Pancreas (tissue), 10 donors: Measurements from ENCODE around the gene FANK1. TPM values are rescaled to one million over a fixed set of nuclear protein-coding genes. Genes with fewer than 3 reads are reported as not detected.
"Not testable (repeated sequence)": the region's sequence is repeated elsewhere in the genome, so short reads cannot be mapped to it uniquely, and the experiment has no call there.

Source experiments
- ATAC-seq, 4 donors: fragments of 200-7000 bp; cut with Tn5 transposase; one replicate each; pipeline versions ENCODE4 v1.8.0 to v1.9.1; 2020; ENCODE audit warnings: mild to moderate bottlenecking in 4 of 4, moderate library complexity in 4 of 4
- DNase-seq, 6 donors: peaks; one replicate each; pipeline ENCODE4 v3.0.0-alpha.2; 2020
- FAIRE-seq: peaks from 2 replicates; lab custom pipeline; 2012; peaks lifted over from hg19 to GRCh38; lab: Jason Lieb, UNC
- H3K27ac ChIP-seq, 4 donors: fragments of 200-600 bp; sonication (generic); 1 replicate in 3 of 4; 2 replicates in 1 of 4; pipeline versions ENCODE4 v1.5.0 to v1.8.0; 2020
- H3K27me3 ChIP-seq, 4 donors: fragments of 200-600 bp; one replicate each; pipeline ENCODE4 v1.8.0; 2021
- H3K36me3 ChIP-seq, 3 donors: fragments of 200-600 bp; sonication (generic) in 1 of 3; one replicate each; pipeline versions ENCODE4 v1.5.0 to v1.8.0; 2020 to 2021
- H3K4me1 ChIP-seq, 3 donors: fragments of 200-600 bp; one replicate each; pipeline ENCODE4 v1.8.0; 2021
- H3K4me3 ChIP-seq, 4 donors: fragments of 200-600 bp; sonication (generic) in 2 of 4; one replicate each; pipeline versions ENCODE4 v1.5.0 to v1.8.0; 2020 to 2021
- H3K9me3 ChIP-seq, 4 donors: fragments of 200-600 bp; one replicate each; pipeline ENCODE4 v1.8.0; 2021
- WGBS, 2 donors: extraction: QIAGEN DNeasy Blood & Tissue Kit; methylation state at CpG; one replicate each; pipeline ENCODE4 v1.1.7; 2013; 5-methylcytosine and 5-hydroxymethylcytosine counted together
- intact Hi-C, 3 donors: fragments of 100-400 bp; cut with DNase I; formaldehyde crosslinking; loops; one replicate each; pipeline versions ENCODE4 v1.11.1 to v1.14.2; 2022
- polyA plus RNA-seq, 2 donors: library from polyadenylated mRNA; stranded (reverse); fragments of 200-250 nt; gene quantifications; one replicate each; pipeline ENCODE4 v1.2.3, GENCODE V29; 2013
- total RNA-seq, 6 donors: library from RNA; stranded (reverse); fragmentation: NEBNext Ultra II Directional in 4 of 6; extraction: Animal tissue kit (Norgen Biotek cat#: 25700) in 4 of 6; gene quantifications; one replicate each; pipeline versions ENCODE4 v1.2.1 to v1.2.4, GENCODE V29; 2021 to 2023
- TF ChIP-seq, protein P1 (sequence below), 4 donors: fragments of 200-600 bp; sonication (generic) in 3 of 4; IDR thresholded peaks; one replicate each; pipeline versions ENCODE4 v1.5.0 to v1.8.0; 2021; ENCODE audit warnings: antibody characterized with exemption in 4 of 4
- donor health status: healthy with polysubstance abuse.
- donor health status: DM: no; HTN: no; CAD: no; lungs with moderate emphysema.
- donor health status: DM: no; HTN: no; CAD: no.
- donor health status: control.
- donor health status: control.
- donor health status: Bipolar disorder and iron deficiency.
- donor health status: DM: yes; HTN: yes; CAD: no.
- donor health status: DM: no; HTN: no; CAD: no.
- donor health status: DM: no; HTN: no; CAD: no.
- donor health status: DM: yes; HTN: yes; CAD: no.

The FANK1 gene
- total and polyA plus RNA-seq, 8 donors: 1.6 to 13.2 (median 3.2) TPM

DNA sequence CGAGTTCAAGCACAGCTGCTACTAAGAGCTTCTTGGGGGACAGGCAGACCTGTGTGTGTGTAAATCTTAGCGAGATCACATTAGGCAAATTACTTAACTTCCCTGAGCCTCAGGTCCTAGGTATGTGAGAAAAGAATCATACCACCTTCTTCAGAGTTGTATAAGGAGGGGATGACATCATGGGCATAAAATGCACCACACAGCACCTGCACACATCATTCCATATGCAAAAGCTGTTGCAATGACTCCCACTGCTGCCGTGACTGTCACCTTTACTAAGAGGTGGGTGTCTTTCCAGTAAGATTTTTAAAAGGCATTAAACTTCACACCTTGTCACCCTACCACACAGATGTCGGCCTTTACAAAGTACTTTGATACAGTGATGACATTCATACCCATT is 146.0 kb downstream of the FANK1 start:
- H3K9me3 ChIP-seq: no peaks in the 10 kb centered on the region
- no peaks in the 10 kb centered on the region for H3K36me3 ChIP-seq
- DNase-seq (no peak), ATAC-seq (no peak), FAIRE-seq (no peak)
- H3K27me3 ChIP-seq: no peaks in the 10 kb centered on the region
- intact Hi-C loops: no loop called here
- WGBS, 2 donors: 60 to 61% methylated on average over 4 of the region's 4 CpGs
- H3K4me3 ChIP-seq: no peak overlapping the region
- H3K27ac ChIP-seq: peak overlapping the region in 3 of 4 donors; percentile 46 to 80 (median 62)
- peaks cover 0 to 5% (median 0%) of the 10 kb centered on the region in 3 donors for H3K4me1 ChIP-seq
- TF ChIP-seq, protein P1, sequence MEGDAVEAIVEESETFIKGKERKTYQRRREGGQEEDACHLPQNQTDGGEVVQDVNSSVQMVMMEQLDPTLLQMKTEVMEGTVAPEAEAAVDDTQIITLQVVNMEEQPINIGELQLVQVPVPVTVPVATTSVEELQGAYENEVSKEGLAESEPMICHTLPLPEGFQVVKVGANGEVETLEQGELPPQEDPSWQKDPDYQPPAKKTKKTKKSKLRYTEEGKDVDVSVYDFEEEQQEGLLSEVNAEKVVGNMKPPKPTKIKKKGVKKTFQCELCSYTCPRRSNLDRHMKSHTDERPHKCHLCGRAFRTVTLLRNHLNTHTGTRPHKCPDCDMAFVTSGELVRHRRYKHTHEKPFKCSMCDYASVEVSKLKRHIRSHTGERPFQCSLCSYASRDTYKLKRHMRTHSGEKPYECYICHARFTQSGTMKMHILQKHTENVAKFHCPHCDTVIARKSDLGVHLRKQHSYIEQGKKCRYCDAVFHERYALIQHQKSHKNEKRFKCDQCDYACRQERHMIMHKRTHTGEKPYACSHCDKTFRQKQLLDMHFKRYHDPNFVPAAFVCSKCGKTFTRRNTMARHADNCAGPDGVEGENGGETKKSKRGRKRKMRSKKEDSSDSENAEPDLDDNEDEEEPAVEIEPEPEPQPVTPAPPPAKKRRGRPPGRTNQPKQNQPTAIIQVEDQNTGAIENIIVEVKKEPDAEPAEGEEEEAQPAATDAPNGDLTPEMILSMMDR (IDR thresholded peaks at IDR 0.05): no peak

DNA sequence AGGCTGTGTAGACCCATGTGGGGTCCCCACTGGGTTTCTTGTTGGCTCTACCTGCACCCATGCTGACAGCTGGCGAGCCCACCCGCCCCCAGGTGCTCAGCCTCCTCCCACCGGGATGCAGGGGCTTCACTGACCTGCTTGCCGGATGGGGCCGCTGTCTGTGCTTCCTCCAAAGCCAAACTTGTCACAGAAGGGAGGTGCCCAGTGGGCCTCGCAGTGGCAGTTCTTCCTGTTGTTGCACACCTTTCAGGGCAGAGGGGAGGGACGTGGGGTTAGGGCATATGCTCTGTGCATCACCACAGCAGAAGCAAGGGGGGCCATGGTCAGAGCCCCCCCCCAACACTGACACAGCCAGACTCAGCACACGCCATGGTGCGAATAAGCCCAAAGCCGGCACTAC is 146.5 kb downstream of the FANK1 start:
- 82 to 86% methylated on average over 10 of the region's 10 CpGs for WGBS, 2 donors
- H3K27me3 ChIP-seq: no peaks in the 10 kb centered on the region
- no peaks in the 10 kb centered on the region for H3K9me3 ChIP-seq
- intact Hi-C loops: no loop called here
- FAIRE-seq (no peak), ATAC-seq (no peak), DNase-seq (peak in 1 of 6 donors; percentile 19)
- H3K4me3 ChIP-seq: no peak overlapping the region
- H3K4me1 ChIP-seq: peaks cover 0 to 5% (median 0%) of the 10 kb centered on the region in 3 donors
- no peaks in the 10 kb centered on the region for H3K36me3 ChIP-seq
- H3K27ac ChIP-seq: no peak overlapping the region
- TF ChIP-seq, protein P1 (IDR thresholded peaks at IDR 0.05): no peak

DNA sequence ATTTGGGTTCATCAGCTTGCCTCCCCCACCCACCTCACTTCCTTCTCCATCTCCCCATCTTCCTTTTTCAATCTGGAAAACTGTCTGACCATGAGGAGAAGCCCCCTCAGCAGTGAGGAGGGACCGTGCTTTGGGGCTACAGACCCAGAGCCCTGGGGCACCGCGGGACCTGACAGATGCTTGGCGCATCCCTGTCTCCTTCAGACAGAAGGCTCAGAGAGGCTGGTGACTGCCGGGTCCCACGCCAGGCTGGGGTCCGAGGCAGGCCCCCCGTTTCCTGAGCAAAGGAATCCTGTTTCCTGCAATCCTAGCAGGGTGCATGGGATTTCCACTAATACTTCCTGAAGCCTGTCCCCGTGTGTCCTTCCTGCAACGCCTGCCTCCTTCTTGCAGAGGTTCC is 147.0 kb downstream of the FANK1 start:
- Histone ChIP-seq H3K4me1 (peaks cover 0 to 5% (median 0%) of the 10 kb centered on the region in 3 donors), H3K4me3 (no peak overlapping the region), H3K36me3 (no peaks in the 10 kb centered on the region), H3K27ac (no peak overlapping the region), H3K27me3 (no peaks in the 10 kb centered on the region), H3K9me3 (no peaks in the 10 kb centered on the region)
- DNase-seq (no peak), ATAC-seq (no peak), FAIRE-seq (no peak)
- WGBS, 2 donors: 77 to 81% methylated on average over 10 of the region's 10 CpGs
- TF ChIP-seq, protein P1 (IDR thresholded peaks at IDR 0.05): no peak
- intact Hi-C loops: no loop called here

DNA sequence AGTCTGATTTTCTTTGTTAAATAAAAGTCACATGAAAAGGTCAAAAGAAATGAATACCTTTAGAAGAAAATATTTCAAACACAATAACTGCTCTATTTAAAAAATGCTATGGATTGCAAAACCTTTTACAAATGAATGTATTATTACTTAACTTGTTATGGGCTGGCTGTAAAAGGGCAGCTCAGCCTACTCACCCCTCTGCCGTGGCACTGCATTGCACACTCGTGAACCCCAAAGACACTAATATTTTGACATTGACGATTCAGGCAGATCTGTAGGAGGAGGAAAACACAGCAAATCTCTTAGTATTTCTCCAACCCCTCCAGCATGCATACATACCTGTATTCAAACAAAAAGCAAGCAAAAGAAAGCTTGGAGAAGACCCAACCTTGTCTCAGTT is 149.5 kb downstream of the FANK1 start:
- intact Hi-C loops: no loop called here
- TF ChIP-seq, protein P1 (IDR thresholded peaks at IDR 0.05): no peak
- DNase-seq: no peak
- Histone ChIP-seq H3K27me3 (no peaks in the 10 kb centered on the region), H3K9me3 (no peaks in the 10 kb centered on the region), H3K4me1 (peaks cover 0 to 5% (median 0%) of the 10 kb centered on the region in 3 donors), H3K36me3 (no peaks in the 10 kb centered on the region), H3K4me3 (no peak overlapping the region), H3K27ac (no peak overlapping the region)
- WGBS, 2 donors: 65 to 75% methylated on average over 3 of the region's 3 CpGs
- no peak for ATAC-seq
- FAIRE-seq: no peak

DNA sequence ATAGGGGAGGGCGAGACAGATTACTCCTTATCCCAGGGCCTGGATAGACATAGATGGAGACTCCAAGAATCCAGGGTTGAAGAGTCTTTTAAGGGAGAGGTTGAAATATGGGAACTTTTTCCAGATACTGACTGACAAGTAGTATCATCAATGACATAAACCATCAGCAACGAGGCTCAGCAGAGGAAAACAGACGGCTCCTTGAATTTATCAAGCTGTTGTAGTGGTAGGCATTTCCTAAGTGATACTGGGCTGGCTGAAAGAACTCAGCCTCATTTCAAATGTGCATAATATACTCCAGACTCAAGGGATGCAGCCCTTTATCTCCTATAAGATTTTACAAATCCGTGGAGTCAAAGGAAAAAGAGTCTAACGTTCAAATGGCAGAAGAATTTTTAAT is 150.5 kb downstream of the FANK1 start:
- intact Hi-C loops: no loop called here
- TF ChIP-seq, protein P1 (IDR thresholded peaks at IDR 0.05): no peak
- 60 to 68% methylated on average over 5 of the region's 5 CpGs for WGBS, 2 donors
- Histone ChIP-seq H3K27ac (no peak overlapping the region), H3K36me3 (no peaks in the 10 kb centered on the region), H3K4me1 (no peaks in the 10 kb centered on the region), H3K27me3 (no peaks in the 10 kb centered on the region), H3K4me3 (no peak overlapping the region), H3K9me3 (no peaks in the 10 kb centered on the region)
- no peak for DNase-seq
- ATAC-seq: no peak
- FAIRE-seq: no peak

DNA sequence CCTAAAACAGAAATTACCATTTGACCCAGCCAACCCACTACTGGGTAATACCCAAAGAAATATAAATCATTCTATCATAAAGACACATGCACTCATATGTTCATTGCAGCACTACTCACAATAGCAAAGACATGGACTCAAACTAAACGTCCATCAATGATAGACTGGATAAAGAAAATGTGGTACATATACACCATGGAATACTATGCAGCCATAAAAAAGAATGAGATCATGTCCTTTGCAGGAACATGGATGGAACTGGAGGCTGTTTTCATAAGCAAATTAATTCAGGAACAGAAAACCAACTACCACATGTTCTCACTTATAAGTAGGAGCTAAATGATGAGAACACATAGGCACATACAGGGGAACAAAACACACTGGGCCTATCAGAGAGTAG is 151.4 kb downstream of the FANK1 start:
- H3K36me3 ChIP-seq, H3K4me1 ChIP-seq, DNase-seq, FAIRE-seq, intact Hi-C loops, H3K27ac ChIP-seq, H3K27me3 ChIP-seq, H3K9me3 ChIP-seq, ATAC-seq, H3K4me3 ChIP-seq: not testable (repeated sequence)
- WGBS, 2 donors: 46 to 52% methylated on average over 1 of the region's 1 CpG
